ENCODE results near the gene NAP1L4. TPM values are rescaled to one million over a fixed set of nuclear protein-coding genes. Genes with fewer than 3 reads are reported as not detected.

The NAP1L4 gene
- total RNA-seq, 2 experiments from 2014 or later: 262 to 285 TPM

DNA sequence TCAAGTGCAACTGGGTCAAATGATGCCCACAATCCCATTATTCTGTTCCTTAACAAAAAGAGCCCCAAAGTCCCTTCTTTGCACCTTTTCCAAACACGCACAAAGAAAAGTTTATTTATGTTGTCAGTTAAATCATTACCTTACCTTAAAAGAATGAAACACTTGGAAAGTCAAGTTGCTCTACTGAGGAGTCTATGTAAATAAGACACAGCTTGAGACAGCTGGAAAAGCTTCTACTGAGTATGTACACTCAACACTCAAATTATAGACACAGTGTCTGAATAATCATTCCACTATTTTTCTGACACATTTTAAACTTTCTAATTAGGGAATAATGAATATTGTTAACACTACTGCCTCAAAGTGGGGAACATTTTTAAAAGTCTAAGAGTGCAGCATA is 41.3 kb downstream of the NAP1L4 start:
- ATAC-seq (ENCODE audit: poor library complexity): no peak
- no peak overlapping the region for H3K27ac ChIP-seq (ENCODE audit: low read depth in 1 of 2, low read length in 2 of 2)
- no peak for DNase-seq
- no peaks in the 10 kb centered on the region for H3K27me3 ChIP-seq (ENCODE audit: control insufficient read depth in 1 of 2, insufficient read depth in 2 of 2, low read length in 2 of 2)
- H3K4me1 Mint-ChIP-seq (ENCODE audit: low read depth): peaks cover 49% of the 10 kb centered on the region
- no peaks in the 10 kb centered on the region for H3K27me3 Mint-ChIP-seq
- peaks cover 98% of the 10 kb centered on the region for H3K36me3 Mint-ChIP-seq (ENCODE audit: low read depth)
- peaks cover 85% of the 10 kb centered on the region for H3K36me3 ChIP-seq (ENCODE audit: insufficient read depth, low read length)
- no peak overlapping the region for H3K27ac Mint-ChIP-seq
- no peaks in the 10 kb centered on the region for H3K9me3 Mint-ChIP-seq
- H3K4me1 ChIP-seq (ENCODE audit: insufficient read depth, low read length): peaks cover 30% of the 10 kb centered on the region
- CTCF ChIA-PET: no interaction called here
- POLR2A ChIA-PET: no interaction called here
- intact Hi-C loops (cut with DNase I, micrococcal nuclease): no loop called here
- TF ChIP-seq, protein P1, sequence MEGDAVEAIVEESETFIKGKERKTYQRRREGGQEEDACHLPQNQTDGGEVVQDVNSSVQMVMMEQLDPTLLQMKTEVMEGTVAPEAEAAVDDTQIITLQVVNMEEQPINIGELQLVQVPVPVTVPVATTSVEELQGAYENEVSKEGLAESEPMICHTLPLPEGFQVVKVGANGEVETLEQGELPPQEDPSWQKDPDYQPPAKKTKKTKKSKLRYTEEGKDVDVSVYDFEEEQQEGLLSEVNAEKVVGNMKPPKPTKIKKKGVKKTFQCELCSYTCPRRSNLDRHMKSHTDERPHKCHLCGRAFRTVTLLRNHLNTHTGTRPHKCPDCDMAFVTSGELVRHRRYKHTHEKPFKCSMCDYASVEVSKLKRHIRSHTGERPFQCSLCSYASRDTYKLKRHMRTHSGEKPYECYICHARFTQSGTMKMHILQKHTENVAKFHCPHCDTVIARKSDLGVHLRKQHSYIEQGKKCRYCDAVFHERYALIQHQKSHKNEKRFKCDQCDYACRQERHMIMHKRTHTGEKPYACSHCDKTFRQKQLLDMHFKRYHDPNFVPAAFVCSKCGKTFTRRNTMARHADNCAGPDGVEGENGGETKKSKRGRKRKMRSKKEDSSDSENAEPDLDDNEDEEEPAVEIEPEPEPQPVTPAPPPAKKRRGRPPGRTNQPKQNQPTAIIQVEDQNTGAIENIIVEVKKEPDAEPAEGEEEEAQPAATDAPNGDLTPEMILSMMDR (IDR thresholded peaks at IDR 0.05): no peak
- no peak overlapping the region for H3K4me3 Mint-ChIP-seq
- no peak overlapping the region for H3K4me3 ChIP-seq (ENCODE audit: low read length)
- H3K9me3 ChIP-seq (ENCODE audit: control insufficient read depth in 1 of 2, insufficient read depth in 1 of 2, low read length in 2 of 2): no peaks in the 10 kb centered on the region

DNA sequence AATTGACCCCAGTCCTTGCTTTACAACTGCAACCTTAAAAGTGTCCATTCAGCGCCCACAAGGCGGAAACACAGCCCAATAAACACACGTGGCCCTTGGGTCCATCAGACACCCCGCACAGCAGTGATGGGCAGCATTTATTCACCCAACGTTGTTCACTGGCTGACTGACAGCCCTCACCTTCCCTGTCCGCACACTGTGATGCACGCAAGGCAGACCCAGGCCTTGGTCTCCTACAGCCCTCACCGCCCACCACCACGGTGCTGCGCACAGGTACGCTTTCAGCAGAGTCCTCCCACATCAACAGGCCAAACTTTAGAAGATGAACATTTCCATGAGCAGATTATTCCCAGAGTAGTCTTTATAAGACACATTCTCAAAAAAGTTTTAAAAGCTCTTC is 42.2 kb downstream of the NAP1L4 start:
- no peaks in the 10 kb centered on the region for H3K27me3 ChIP-seq (ENCODE audit: control insufficient read depth in 1 of 2, insufficient read depth in 2 of 2, low read length in 2 of 2)
- H3K27ac ChIP-seq (ENCODE audit: low read depth in 1 of 2, low read length in 2 of 2): no peak overlapping the region
- DNase-seq (no peak), ATAC-seq (ENCODE audit: poor library complexity) (no peak)
- peaks cover 97% of the 10 kb centered on the region for H3K36me3 Mint-ChIP-seq (ENCODE audit: low read depth)
- CTCF ChIA-PET: no interaction called here
- H3K27ac Mint-ChIP-seq: no peak overlapping the region
- TF ChIP-seq, protein P1 (IDR thresholded peaks at IDR 0.05): no peak
- H3K9me3 ChIP-seq (ENCODE audit: control insufficient read depth in 1 of 2, insufficient read depth in 1 of 2, low read length in 2 of 2): no peaks in the 10 kb centered on the region
- intact Hi-C loops (cut with DNase I, micrococcal nuclease): no loop called here
- no peak overlapping the region for H3K4me3 ChIP-seq (ENCODE audit: low read length)
- H3K4me3 Mint-ChIP-seq: no peak overlapping the region
- H3K9me3 Mint-ChIP-seq: no peaks in the 10 kb centered on the region
- peaks cover 58% of the 10 kb centered on the region for H3K4me1 Mint-ChIP-seq (ENCODE audit: low read depth)
- peaks cover 39% of the 10 kb centered on the region for H3K4me1 ChIP-seq (ENCODE audit: insufficient read depth, low read length)
- H3K27me3 Mint-ChIP-seq: no peaks in the 10 kb centered on the region
- H3K36me3 ChIP-seq (ENCODE audit: insufficient read depth, low read length): peaks cover 80% of the 10 kb centered on the region
- POLR2A ChIA-PET: no interaction called here

DNA sequence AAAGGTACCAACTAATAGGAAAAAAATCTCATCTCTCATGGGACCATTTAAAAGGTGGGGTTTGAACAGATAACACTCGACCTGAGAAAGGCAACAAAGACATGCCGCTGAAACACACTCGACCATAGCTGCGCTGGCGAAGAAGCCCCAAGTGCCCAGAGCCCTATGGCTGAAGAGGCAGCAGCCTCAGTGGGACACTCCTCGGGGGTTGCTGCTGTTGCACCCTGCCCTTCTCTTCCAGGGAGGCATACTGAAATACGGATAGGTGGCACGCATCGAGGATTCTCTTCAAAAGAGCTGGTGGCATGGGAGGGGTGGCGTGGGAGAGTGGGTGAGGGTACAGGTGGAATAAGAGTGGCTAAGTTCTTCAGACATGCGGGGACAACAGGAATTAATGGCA is 44.4 kb downstream of the NAP1L4 start:
- Histone ChIP-seq H3K4me3 (ENCODE audit: low read length) (no peak overlapping the region), H3K36me3 (ENCODE audit: insufficient read depth, low read length) (peaks cover 72% of the 10 kb centered on the region), H3K27ac (ENCODE audit: low read depth in 1 of 2, low read length in 2 of 2) (no peak overlapping the region), H3K4me1 (ENCODE audit: insufficient read depth, low read length) (peaks cover 57% of the 10 kb centered on the region), H3K9me3 (ENCODE audit: control insufficient read depth in 1 of 2, insufficient read depth in 1 of 2, low read length in 2 of 2) (no peaks in the 10 kb centered on the region), H3K27me3 (ENCODE audit: control insufficient read depth in 1 of 2, insufficient read depth in 2 of 2, low read length in 2 of 2) (no peaks in the 10 kb centered on the region)
- Mint-ChIP-seq H3K4me3 (no peak overlapping the region), H3K4me1 (ENCODE audit: low read depth) (peaks cover 71% of the 10 kb centered on the region), H3K27me3 (no peaks in the 10 kb centered on the region), H3K36me3 (ENCODE audit: low read depth) (peaks cover 83% of the 10 kb centered on the region), H3K27ac (peak overlapping the region; percentile 14), H3K9me3 (no peaks in the 10 kb centered on the region)
- no peak for ATAC-seq (ENCODE audit: poor library complexity)
- intact Hi-C loops (cut with DNase I, micrococcal nuclease): no loop called here
- TF ChIP-seq, protein P1 (IDR thresholded peaks at IDR 0.05): no peak
- CTCF ChIA-PET: interaction anchor here (1.9 kb wide), 1 partner anchor 415 kb away, joined by 4 read pairs; no protein-coding TSS in a partner anchor
- no peak for DNase-seq
- POLR2A ChIA-PET: interaction anchor here (0.6 kb wide), 1 partner anchor 15 kb away, joined by 5 read pairs; no protein-coding TSS in a partner anchor
